T47D (cell line): Measurements from ENCODE around the gene OR2S2.

Experiments used
- DNase-seq, 2 experiments: peaks; one replicate each; pipeline versions ENCODE4 v3.0.0 to v3.0.0-alpha.2; 2011 to 2012; ENCODE audit warnings: low read depth in 1 of 2, low spot score in 1 of 2
- JUND ChIP-seq: IDR thresholded peaks from 2 replicates; pipeline ENCODE4 v1.6.1; 2012; ENCODE audit warnings: low read depth
- in situ Hi-C: cut with HindIII; loops from 2 replicates; pipeline ENCODE4 v1.10.0; 2016; ENCODE audit warnings: low sequenced_read_pairs, low pct_unique_long_range_greater_than_20kb

OR2S2 gene

GRCh38 chr9:35952526-35953191 lies 5.3 kb downstream of the OR2S2 start:
- no peak for DNase-seq
- no peak for TF ChIP-seq JUND
- in situ Hi-C loops: no loop called here

GRCh38 chr9:35951736-35952135 lies 6.2 kb downstream of the OR2S2 start:
- in situ Hi-C loops: no loop called here
- TF ChIP-seq JUND: no peak
- no peak for DNase-seq

DNA sequence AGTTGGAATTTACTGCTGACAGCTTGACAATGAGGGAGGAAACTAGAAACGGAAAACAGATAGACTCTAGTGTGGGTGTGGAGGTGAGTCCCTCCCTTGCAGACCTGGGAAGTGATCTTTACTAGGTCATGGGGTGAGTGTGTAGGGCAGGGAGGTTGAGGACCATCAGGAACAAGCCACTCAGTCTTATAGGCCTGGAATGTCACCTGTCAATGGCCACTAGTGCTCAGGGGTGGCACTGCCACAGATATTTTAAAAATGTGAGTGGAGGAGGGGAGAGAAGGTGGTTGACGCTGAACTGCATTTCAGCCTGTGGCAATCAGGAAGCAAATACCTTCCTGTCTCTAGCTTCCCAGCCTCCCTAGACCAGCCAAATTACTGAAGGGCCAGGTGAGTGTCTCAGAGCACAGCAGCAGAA lies 9.0 kb downstream of the OR2S2 start:
- in situ Hi-C loops: no loop called here
- DNase-seq: peak in 1 of 2 experiments; percentile 82
- TF ChIP-seq JUND: no peak

GRCh38 chr9:35948451-35948850 lies 9.5 kb downstream of the OR2S2 start:
- TF ChIP-seq JUND: no peak
- in situ Hi-C loops: no loop called here
- no peak for DNase-seq

GRCh38 chr9:35945341-35946018 lies 12.5 kb downstream of the OR2S2 start:
- TF ChIP-seq JUND: no peak
- in situ Hi-C loops: no loop called here
- peak in 1 of 2 experiments; percentile 80 for DNase-seq

DNA sequence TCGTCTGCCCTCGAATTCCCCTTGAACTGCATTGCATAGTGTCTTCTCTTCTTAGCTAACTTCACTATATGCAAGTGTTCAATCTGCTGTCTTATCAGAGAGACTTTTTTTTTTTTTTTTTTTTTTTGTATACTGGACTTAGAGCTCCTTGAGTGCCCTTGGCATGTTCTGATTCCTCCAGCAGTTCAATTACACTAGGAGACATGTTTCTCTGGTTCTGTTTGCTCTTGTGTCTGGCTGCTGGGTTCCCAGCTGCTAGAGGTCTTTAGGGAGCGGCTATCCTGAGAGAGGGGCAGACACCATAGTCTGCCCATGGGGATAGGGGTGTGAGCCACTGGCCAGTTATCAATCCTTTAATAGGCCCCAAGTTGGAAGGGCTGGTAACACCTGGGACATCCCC lies 13.1 kb downstream of the OR2S2 start:
- in situ Hi-C loops: no loop called here
- TF ChIP-seq JUND: no peak

DNA sequence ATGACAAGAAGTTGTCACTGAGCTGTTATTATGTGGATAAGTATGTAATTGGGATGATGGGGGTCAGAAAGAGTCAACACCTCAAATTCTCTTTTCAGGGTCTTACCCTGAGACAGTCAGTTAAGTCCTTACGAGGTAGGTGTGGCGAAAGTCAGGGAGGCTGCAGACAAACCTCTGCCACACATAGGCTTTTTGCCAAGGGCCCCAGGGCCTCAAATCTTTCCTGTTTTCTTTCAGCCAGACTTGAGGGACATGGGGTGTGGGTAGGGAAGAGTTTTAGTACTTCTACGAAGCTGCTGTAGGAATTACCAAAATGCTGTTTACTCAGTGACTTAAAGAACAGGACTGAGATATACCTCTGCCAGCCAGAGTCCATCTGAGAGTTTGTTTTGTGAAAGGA lies 13.8 kb downstream of the OR2S2 start:
- no peak for DNase-seq
- TF ChIP-seq JUND: no peak
- in situ Hi-C loops: no loop called here

More for the DNA sequence above, 13.1 kb downstream of the OR2S2 start:
- no peak for DNase-seq

- in situ Hi-C loops: no loop called here
- no peak for DNase-seq
- no peak for TF ChIP-seq JUND
Measured at GRCh38 chr9:35942286-35942685, 15.7 kb downstream of the OR2S2 start.

DNA sequence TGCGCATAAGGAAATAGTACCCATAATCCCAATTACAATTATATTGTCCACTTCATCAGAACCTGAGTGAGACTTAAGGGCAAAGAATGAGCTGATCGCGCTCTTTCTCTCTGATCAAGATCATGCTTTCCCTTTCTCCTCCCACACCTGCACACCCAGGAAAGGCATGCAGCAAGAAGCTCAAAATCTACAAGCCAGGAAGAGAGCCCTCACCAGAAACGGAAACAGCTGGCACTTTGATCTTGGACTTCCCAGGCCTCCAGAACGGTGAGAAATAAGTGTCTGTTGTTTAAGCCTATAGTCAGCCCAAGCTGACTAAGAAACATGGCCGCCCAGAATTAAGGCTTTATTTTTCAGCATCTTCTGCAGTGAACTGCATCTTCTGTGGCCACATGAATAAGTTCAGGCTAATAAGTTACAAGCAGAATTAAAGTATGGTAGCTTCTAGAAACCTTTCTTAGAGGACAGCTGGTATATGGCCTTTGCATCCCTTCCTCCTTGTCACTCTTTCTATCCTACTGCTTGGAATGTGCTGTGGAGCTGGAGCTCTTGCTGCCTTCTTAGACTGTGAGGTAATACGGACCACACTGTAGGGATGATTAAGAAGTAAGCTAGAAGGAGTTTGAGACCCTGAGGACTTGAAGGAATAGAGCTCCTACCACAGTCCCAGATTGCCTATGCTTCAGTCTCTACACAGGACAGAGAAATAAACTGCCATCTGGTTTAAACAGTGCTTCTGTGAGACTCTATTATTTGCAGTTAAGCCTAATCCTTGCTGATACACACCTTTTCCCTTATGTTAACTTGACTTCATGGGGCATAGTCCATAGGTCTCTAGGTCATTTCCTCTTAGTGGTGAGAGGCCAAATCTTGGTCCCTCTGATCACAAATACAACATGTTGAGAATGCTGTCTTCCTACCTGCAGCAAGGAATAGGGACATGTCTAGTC lies 17.2 kb downstream of the OR2S2 start:
- TF ChIP-seq JUND: no peak
- in situ Hi-C loops: no loop called here
- no peak for DNase-seq

- no peak for TF ChIP-seq JUND
- in situ Hi-C loops: no loop called here
- DNase-seq: no peak
Measured at GRCh38 chr9:35939679-35940250, 18.2 kb downstream of the OR2S2 start.

DNA sequence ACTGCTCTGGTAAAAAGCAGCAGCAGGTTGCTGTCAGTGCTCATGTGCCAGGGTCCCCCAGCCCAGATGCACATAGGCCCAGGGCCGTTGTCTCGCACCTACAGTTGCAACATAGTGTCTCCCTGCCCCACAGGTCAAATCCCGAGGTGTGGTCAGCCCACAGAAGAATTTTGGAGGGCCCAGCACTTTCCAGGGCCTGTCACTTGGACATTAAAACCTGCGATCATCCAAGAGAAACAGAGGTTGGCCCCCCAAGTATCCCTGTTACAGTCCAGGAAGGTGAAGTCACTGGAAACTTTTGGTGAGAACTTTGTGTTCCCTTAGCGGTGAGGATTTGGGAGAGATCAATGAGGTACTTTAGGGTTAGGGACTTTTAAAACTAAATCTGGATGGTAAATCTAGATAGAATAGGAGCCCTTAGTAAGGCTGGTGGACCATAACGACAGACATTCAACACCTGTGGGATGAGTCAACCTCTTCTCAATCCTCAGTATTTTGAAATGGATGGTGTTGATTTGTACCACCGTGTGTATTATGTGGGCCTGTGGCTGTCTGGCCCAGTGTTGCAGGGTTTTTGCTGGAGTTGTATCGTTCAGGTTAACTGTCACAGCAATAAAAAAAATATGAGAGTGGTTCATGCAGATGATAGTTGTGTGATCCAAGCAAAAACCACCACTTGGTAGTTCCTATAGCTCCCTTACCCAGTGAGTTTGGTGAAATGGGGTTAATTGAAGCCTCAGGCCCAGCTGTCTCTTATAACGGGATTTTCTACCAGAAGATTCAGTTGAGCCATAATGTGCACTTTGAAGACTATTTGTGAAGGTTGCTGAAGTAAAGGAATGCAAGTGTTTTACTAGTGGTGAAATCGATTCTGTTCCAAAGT lies 19.2 kb downstream of the OR2S2 start:
- TF ChIP-seq JUND: no peak
- in situ Hi-C loops: no loop called here
- DNase-seq: no peak

DNA sequence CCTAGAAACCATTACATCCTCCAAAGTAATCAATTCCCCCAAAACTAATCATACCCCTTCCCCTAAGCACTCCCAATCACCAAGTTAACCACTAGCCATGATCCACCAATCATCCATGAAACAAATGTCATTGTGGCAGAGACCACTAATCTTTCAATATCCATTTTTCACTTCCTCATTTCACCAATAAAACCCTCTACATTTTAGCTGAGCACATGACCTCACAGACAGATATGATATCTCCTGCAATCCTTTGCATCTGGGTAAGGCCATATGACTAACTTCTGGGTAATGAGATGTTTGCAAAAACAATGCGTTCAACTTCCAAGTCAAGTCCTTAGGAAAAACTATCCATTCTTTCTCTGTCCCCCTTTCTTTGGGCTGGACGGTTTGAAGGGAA lies 20.7 kb downstream of the OR2S2 start:
- no peak for DNase-seq
- TF ChIP-seq JUND: no peak
- in situ Hi-C loops: no loop called here
